ENCODE measurements around the gene ZNF592. TPM values are rescaled to one million over a fixed set of nuclear protein-coding genes. Genes with fewer than 3 reads are reported as not detected.

Gene ZNF592
- total RNA-seq, 2 experiments from 2014 or later = 18.1 to 18.3 TPM

- Mint-ChIP-seq H3K4me1 (ENCODE audit: low read depth) (no peaks in the 10 kb centered on the region), H3K27me3 (no peaks in the 10 kb centered on the region), H3K9me3 (peaks cover 13% of the 10 kb centered on the region), H3K36me3 (ENCODE audit: low read depth) (peaks cover 3% of the 10 kb centered on the region), H3K27ac (no peak overlapping the region), H3K4me3 (no peak overlapping the region)
- TF ChIP-seq CTCF (IDR thresholded peaks at IDR 0.05) = no peak
- intact Hi-C loops (cut with micrococcal nuclease) = loop anchor here (10.0 kb wide), 1 partner anchor 79 kb away; no protein-coding TSS in a partner anchor
- DNase-seq (no peak), ATAC-seq (no peak)
- POLR2A ChIA-PET = no interaction called here
- CTCF ChIA-PET = interaction anchor here (0.6 to 2.7 kb wide), 6 partner anchors 13 to 82 kb away, joined by 3 to 11 read pairs (median 6); no protein-coding TSS in a partner anchor
These were observed 97.9 kb downstream of the ZNF592 start for GRCh38 chr15:84846269-84846668.

- no peaks in the 10 kb centered on the region for H3K4me1 Mint-ChIP-seq (ENCODE audit: low read depth)
- peaks cover 3% of the 10 kb centered on the region for H3K36me3 Mint-ChIP-seq (ENCODE audit: low read depth)
- DNase-seq (no peak), ATAC-seq (no peak)
- no peak for TF ChIP-seq CTCF (IDR thresholded peaks at IDR 0.05)
- no peaks in the 10 kb centered on the region for H3K27me3 Mint-ChIP-seq
- ChIA-PET POLR2A (no interaction called here), CTCF (interaction anchor here (1.5 kb wide), 1 partner anchor 14 kb away, joined by 6 read pairs; no protein-coding TSS in a partner anchor)
- H3K9me3 Mint-ChIP-seq = peaks cover 13% of the 10 kb centered on the region
- H3K27ac Mint-ChIP-seq = no peak overlapping the region
- H3K4me3 Mint-ChIP-seq = no peak overlapping the region
- intact Hi-C loops (cut with micrococcal nuclease) = loop anchor here (10.0 kb wide), 1 partner anchor 77 kb away; no protein-coding TSS in a partner anchor
These were observed 99.0 kb downstream of the ZNF592 start for GRCh38 chr15:84847382-84847781.

- no peak overlapping the region for H3K4me3 Mint-ChIP-seq
- intact Hi-C loops (cut with micrococcal nuclease) = no loop called here
- no peak overlapping the region for H3K27ac Mint-ChIP-seq
- no peaks in the 10 kb centered on the region for H3K36me3 Mint-ChIP-seq (ENCODE audit: low read depth)
- TF ChIP-seq CTCF (IDR thresholded peaks at IDR 0.05) = no peak
- CTCF ChIA-PET = interaction anchor here (1.4 kb wide), 1 partner anchor 76 kb away, joined by 3 read pairs; no protein-coding TSS in a partner anchor
- peaks cover 4% of the 10 kb centered on the region for H3K9me3 Mint-ChIP-seq
- ATAC-seq (no peak), DNase-seq (no peak)
- no peaks in the 10 kb centered on the region for H3K27me3 Mint-ChIP-seq
- POLR2A ChIA-PET = interaction anchor here (0.8 kb wide), 1 partner anchor 16 kb away, joined by 3 read pairs; no protein-coding TSS in a partner anchor
- H3K4me1 Mint-ChIP-seq (ENCODE audit: low read depth) = no peaks in the 10 kb centered on the region
These were observed 103.8 kb downstream of the ZNF592 start for GRCh38 chr15:84852212-84852611.

GRCh38 chr15:84855136-84855535, 106.7 kb downstream of the ZNF592 start:
- no peak for TF ChIP-seq CTCF (IDR thresholded peaks at IDR 0.05)
- Mint-ChIP-seq H3K36me3 (ENCODE audit: low read depth) (no peaks in the 10 kb centered on the region), H3K4me1 (ENCODE audit: low read depth) (no peaks in the 10 kb centered on the region), H3K9me3 (no peaks in the 10 kb centered on the region), H3K4me3 (no peak overlapping the region), H3K27me3 (no peaks in the 10 kb centered on the region), H3K27ac (no peak overlapping the region)
- CTCF ChIA-PET = interaction anchor here (0.8 to 1.4 kb wide), 3 partner anchors 15 to 256 kb away, joined by 3 read pairs; no protein-coding TSS in a partner anchor
- ATAC-seq (no peak), DNase-seq (no peak)
- POLR2A ChIA-PET = no interaction called here
- intact Hi-C loops (cut with micrococcal nuclease) = no loop called here

GRCh38 chr15:84855765-84856164, 107.4 kb downstream of the ZNF592 start:
- ChIA-PET POLR2A (no interaction called here), CTCF (interaction anchor here (1.0 to 1.8 kb wide), 2 partner anchors 22 to 73 kb away, joined by 3 to 6 read pairs; no protein-coding TSS in a partner anchor)
- Mint-ChIP-seq H3K4me3 (no peak overlapping the region), H3K27me3 (no peaks in the 10 kb centered on the region), H3K36me3 (ENCODE audit: low read depth) (no peaks in the 10 kb centered on the region), H3K4me1 (ENCODE audit: low read depth) (no peaks in the 10 kb centered on the region), H3K9me3 (no peaks in the 10 kb centered on the region), H3K27ac (no peak overlapping the region)
- DNase-seq (no peak), ATAC-seq (no peak)
- intact Hi-C loops (cut with micrococcal nuclease) = no loop called here
- no peak for TF ChIP-seq CTCF (IDR thresholded peaks at IDR 0.05)

Other genes starting within 250 kb of the ZNF592 start
- gene ZSCAN2, start 147.6 kb upstream of the ZNF592 start, total RNA-seq = 1 to 10 TPM; 6.6 to 7.6 TPM
- 10 to 100 TPM; 12.4 to 12.5 TPM for gene WDR73, start 94.3 kb upstream of the ZNF592 start, total RNA-seq
- 1 to 10 TPM; 1.7 to 2.7 TPM for gene NMB, start 90.4 kb upstream of the ZNF592 start, total RNA-seq
- gene SEC11A, start 32.5 kb upstream of the ZNF592 start, total RNA-seq = 10 to 100 TPM; 82.3 to 87.8 TPM
- gene ALPK3, start 68.8 kb downstream of the ZNF592 start, total RNA-seq = under 1 TPM; 0.04 to 0.16 TPM
- not detected for gene SLC28A1, start 136.1 kb downstream of the ZNF592 start, total RNA-seq
- 10 to 100 TPM; 23.2 to 24.4 TPM for gene PDE8A, start 233.3 kb downstream of the ZNF592 start, total RNA-seq